K562 (cell line): Measurements from ENCODE around the gene HSPB7. TPM values are rescaled to one million over a fixed set of nuclear protein-coding genes. Genes with fewer than 3 reads are reported as not detected.
A peak's percentile ranks its signal among the peaks of the same experiment; 100 is the strongest.

Source experiments
- CBFA2T2 ChIP-seq: fragments of 450-650 bp; conservative IDR thresholded peaks from 2 replicates; pipeline ENCODE4 v1.6.1; 2017; ENCODE audit warnings: mild to moderate bottlenecking
- CCNT2 ChIP-seq: IDR thresholded peaks from 2 replicates; pipeline ENCODE4 v1.6.1; 2011; ENCODE audit warnings: borderline replicate concordance, low read depth, mild to moderate bottlenecking, moderate library complexity, mixed read lengths, low read length; ENCODE audit not compliant: insufficient read length; ENCODE audit errors: extremely low read depth
- CTBP1 ChIP-seq: fragments of 450-650 bp; IDR thresholded peaks from 2 replicates; pipeline ENCODE4 v1.6.1; 2016; ENCODE audit warnings: borderline replicate concordance
- DEAF1 ChIP-seq: fragments of 450-650 bp; formaldehyde crosslinking; IDR thresholded peaks from 2 replicates; pipeline ENCODE4 v1.4.0; 2020; ENCODE audit warnings: mild to moderate bottlenecking, moderate library complexity
- E2F1 ChIP-seq: sonication (generic); formaldehyde crosslinking; IDR thresholded peaks from 2 replicates; pipeline ENCODE4 v1.8.1; 2023; ENCODE audit warnings: mild to moderate bottlenecking, missing genetic modification reagents, moderate library complexity
- ESRRA ChIP-seq: fragments of 450-650 bp; IDR thresholded peaks from 2 replicates; pipeline ENCODE4 v1.6.1; 2014; ENCODE audit warnings: low read depth, mild to moderate bottlenecking, moderate library complexity, borderline replicate concordance
- HDAC1 ChIP-seq, 2 experiments: fragments of 450-650 bp; IDR thresholded peaks; 2 replicates each; pipeline ENCODE4 v1.6.1; 2016 to 2017; ENCODE audit warnings: inconsistent platforms in 1 of 2, mild to moderate bottlenecking in 1 of 2, moderate library complexity in 1 of 2
- HDAC2 ChIP-seq: fragments of 450-650 bp; IDR thresholded peaks from 2 replicates; pipeline ENCODE4 v1.6.1; 2016; ENCODE audit warnings: mild to moderate bottlenecking
- JUND ChIP-seq, 2 experiments: IDR thresholded peaks; 2 replicates in 1 of 2; 3 replicates in 1 of 2; pipeline ENCODE4 v1.6.1; 2011; ENCODE audit warnings: borderline replicate concordance in 2 of 2, low read depth in 2 of 2, low read length in 2 of 2, improper control_type of control experiment in 1 of 2, missing biosample characterization in 1 of 2, missing genetic modification characterization in 1 of 2, missing genetic modification reagents in 1 of 2
- KHSRP ChIP-seq: fragments of 450-650 bp; IDR thresholded peaks from 2 replicates; pipeline ENCODE4 v1.6.1; 2017
- L3MBTL2 ChIP-seq: fragments of 450-650 bp; IDR thresholded peaks from 2 replicates; pipeline ENCODE4 v1.6.1; 2016; ENCODE audit warnings: mild to moderate bottlenecking, moderate library complexity
- MXI1 ChIP-seq: IDR thresholded peaks from 2 replicates; pipeline ENCODE4 v1.6.1; 2011; ENCODE audit warnings: low read depth, mild to moderate bottlenecking, improper control_type of control experiment, low read length
- PHF20 ChIP-seq: fragments of 450-650 bp; IDR thresholded peaks from 2 replicates; pipeline ENCODE4 v1.6.1; 2018; ENCODE audit not compliant: partially characterized antibody
- SMARCB1 ChIP-seq: IDR thresholded peaks from 2 replicates; pipeline ENCODE4 v1.6.1; 2011; ENCODE audit warnings: improper control_type of control experiment, low read depth; ENCODE audit not compliant: insufficient read length
- SNAPC5 ChIP-seq: fragments of 250-450 bp; sonication (Bioruptor Pico); IDR thresholded peaks from 2 replicates; pipeline ENCODE4 v1.8.0; 2021; ENCODE audit warnings: moderate library complexity, mild to moderate bottlenecking, inconsistent platforms
- SRF ChIP-seq, 2 experiments: fragments of 250-450, 450-650 bp in 1 of 2; sonication (Bioruptor Pico) in 1 of 2; sonication (generic) in 1 of 2; formaldehyde crosslinking; IDR thresholded peaks; 2 replicates each; pipeline versions ENCODE4 v1.5.0 to v1.5.1; 2020 to 2022; ENCODE audit warnings: mild to moderate bottlenecking in 1 of 2, missing genetic modification reagents in 1 of 2
- XRCC5 ChIP-seq: fragments of 200-400 bp; formaldehyde crosslinking; IDR thresholded peaks from 2 replicates; pipeline ENCODE4 v1.6.1; 2017; ENCODE audit warnings: low read depth, mild to moderate bottlenecking, low read length
- YY1 ChIP-seq, 3 experiments: IDR thresholded peaks; 2 replicates each; pipeline ENCODE4 v1.6.1; 2011; ENCODE audit warnings: low read length in 2 of 3, mild to moderate bottlenecking in 2 of 3, moderate library complexity in 2 of 3, borderline replicate concordance in 1 of 3, control low read depth in 1 of 3, low read depth in 1 of 3; ENCODE audit not compliant: insufficient read depth in 3 of 3, insufficient replicate concordance in 2 of 3, control insufficient read depth in 1 of 3, insufficient read length in 1 of 3; ENCODE audit errors: extremely low read depth in 1 of 3
- ZBTB34 ChIP-seq: fragments of 250-450 bp; sonication (Bioruptor Pico); IDR thresholded peaks from 2 replicates; pipeline ENCODE4 v1.8.0; 2021; ENCODE audit warnings: mild to moderate bottlenecking, moderate library complexity
- ZNF507 ChIP-seq: conservative IDR thresholded peaks from 2 replicates; pipeline ENCODE4 v1.6.1; 2017; ENCODE audit warnings: missing genetic modification characterization, missing compliant biosample characterization
- polyA plus RNA-seq, 8 experiments: library from polyadenylated mRNA; depleted of rRNA in 4 of 8; stranded (reverse) in 5 of 8; unstranded in 3 of 8; fragments of >200 nt; fragmentation: Nextera tagmentation in 2 of 8; fragmentation: Illumina TruSeq in 1 of 8; extraction: Ambion mirVana in 2 of 8; extraction: Trizol in 1 of 8; gene quantifications; 2 replicates each; pipeline versions ENCODE4 v1.2.1 to v1.2.3, GENCODE V29; 2011 to 2014; ENCODE audit warnings: inconsistent platforms in 1 of 8, missing spikeins in 1 of 8
- total RNA-seq, 7 experiments: library from RNA; depleted of rRNA in 6 of 7; stranded (reverse); fragments of >200 nt in 6 of 7; fragmentation: Illumina TruSeq in 2 of 7; extraction: Trizol in 2 of 7; gene quantifications; 2 replicates each; pipeline versions ENCODE4 v1.2.1 to v1.2.3, GENCODE V29; 2011 to 2021; ENCODE audit warnings: low replicate concordance in 1 of 7

The HSPB7 gene
- total and polyA plus RNA-seq, 9 of the 15 experiments (the other 6 are each of a cell fraction or from before 2014, with no cell fraction given), result 0.05 to 0.19 (median 0.07) TPM; not detected in 6

- TF ChIP-seq XRCC5 (0 out of 2 replicates have a peak, but pooled peaks have one; percentile 47), CTBP1 (peak; percentile 49; the same call in 1 of the 2 replicates), HDAC2 (0 out of 2 replicates have a peak, but pooled peaks have one; percentile 13), CCNT2 (no peak), SRF (CRISPR knock-in tag; IDR thresholded peaks at IDR 0.05) (no peak; a peak in 1 of 4 replicates), SMARCB1 (no peak), L3MBTL2 (peak; percentile 29; the same call in 1 of the 2 replicates), SNAPC5 (CRISPR knock-in tag) (no peak), PHF20 (no peak), ZNF507 (tag) (no peak), CBFA2T2 (no peak), YY1 (IDR thresholded peaks at IDR 0.05; ENCODE audit: borderline replicate concordance in 1 of 3, control insufficient read depth in 1 of 3, extremely low read depth in 1 of 3, insufficient read depth in 3 of 3, insufficient read length in 1 of 3, insufficient replicate concordance in 2 of 3, low read depth in 1 of 3, low read length in 2 of 3) (no peak), ZBTB34 (CRISPR knock-in tag) (no peak), MXI1 (no peak), E2F1 (no peak), DEAF1 (CRISPR knock-in tag) (peak; percentile 96), ESRRA (0 out of 2 replicates have a peak, but pooled peaks have one; percentile 44), HDAC1 (IDR thresholded peaks at IDR 0.05) (no peak), KHSRP (no peak), JUND (IDR thresholded peaks at IDR 0.05; ENCODE audit: borderline replicate concordance, low read depth, low read length) (peak; percentile 25; the same call in 1 of the 2 replicates), JUND (tag; IDR thresholded peaks at IDR 0.05; ENCODE audit: borderline replicate concordance, low read depth, low read length) (no peak)
These were observed 8.8 kb downstream of the HSPB7 start (continued) for GRCh38 chr1:16009030-16009460.
